Endodermal cell (in vitro differentiated cells): Measurements from ENCODE around the gene PIM1. TPM values are rescaled to one million over a fixed set of nuclear protein-coding genes. Genes with fewer than 3 reads are reported as not detected.

ENCODE experiments used
- DNase-seq: peaks from one replicate; pipeline ENCODE4 v3.0.0-alpha.2; 2017
- H3K27ac ChIP-seq: 2 replicates; pipeline ENCODE4 v1.5.1; 2013; ENCODE audit warnings: mild to moderate bottlenecking, low read depth, low read length, moderate library complexity
- H3K27me3 ChIP-seq: 2 replicates; pipeline ENCODE4 v1.6.1; 2013; ENCODE audit warnings: mild to moderate bottlenecking, low read length, moderate library complexity; ENCODE audit not compliant: insufficient read depth, control insufficient read depth, poor library complexity, severe bottlenecking
- H3K36me3 ChIP-seq: 2 replicates; pipeline ENCODE4 v1.7.0; 2013; ENCODE audit warnings: mild to moderate bottlenecking, low read length, moderate library complexity; ENCODE audit not compliant: control insufficient read depth, insufficient read depth
- H3K4me1 ChIP-seq: one replicate; pipeline ENCODE4 v1.7.0; 2013; ENCODE audit warnings: low read length; ENCODE audit not compliant: control insufficient read depth, insufficient read depth
- H3K4me3 ChIP-seq: 2 replicates; pipeline ENCODE4 v1.5.1; 2013; ENCODE audit warnings: mild to moderate bottlenecking, low read length, moderate library complexity
- H3K9ac ChIP-seq: 2 replicates; pipeline ENCODE4 v1.6.1; 2013; ENCODE audit warnings: mild to moderate bottlenecking, low read length, moderate library complexity; ENCODE audit not compliant: poor library complexity, severe bottlenecking; ENCODE audit errors: extremely low read depth
- H3K9me3 ChIP-seq: 2 replicates; pipeline ENCODE4 v1.6.1; 2013; ENCODE audit warnings: mild to moderate bottlenecking, low read length, moderate library complexity; ENCODE audit not compliant: control insufficient read depth
- H3K27ac Mint-ChIP-seq: 2 replicates; pipeline ENCODE4 v1.8.0; 2020; ENCODE audit warnings: mixed read lengths
- H3K27me3 Mint-ChIP-seq: 2 replicates; pipeline ENCODE4 v1.8.0; 2021; ENCODE audit warnings: mild to moderate bottlenecking, mixed read lengths; ENCODE audit not compliant: insufficient read depth
- H3K36me3 Mint-ChIP-seq: 2 replicates; pipeline ENCODE4 v1.8.0; 2020; ENCODE audit warnings: low read depth, mixed read lengths
- H3K4me1 Mint-ChIP-seq: 2 replicates; pipeline ENCODE4 v1.8.0; 2020; ENCODE audit warnings: mixed read lengths
- H3K4me3 Mint-ChIP-seq: 2 replicates; pipeline ENCODE4 v1.8.0; 2020; ENCODE audit warnings: mild to moderate bottlenecking, moderate library complexity, mixed read lengths
- H3K9me3 Mint-ChIP-seq: 2 replicates; pipeline ENCODE4 v1.8.0; 2020; ENCODE audit warnings: mild to moderate bottlenecking, mixed read lengths
- WGBS, 2 experiments: methylation state at CpG; one replicate each; pipeline versions ENCODE4 v1.1.5 to v1.1.7; 2013; ENCODE audit warnings: missing lambda C conversion rate in 2 of 2, mixed read lengths in 1 of 2; ENCODE audit not compliant: insufficient coverage in 1 of 2, insufficient read length in 1 of 2; 5-methylcytosine and 5-hydroxymethylcytosine counted together
- total RNA-seq, 2 donors: library from RNA; stranded (reverse); fragmentation: NEBNext Ultra II Directional in 1 of 2; extraction: Animal tissue kit (Norgen Biotek cat#: 25700) in 1 of 2; gene quantifications; 2 replicates in 1 of 2; 3 replicates in 1 of 2; pipeline ENCODE4 v1.2.1, GENCODE V29; 2021
- TF ChIP-seq, protein P1 (sequence below): fragments of 200-600 bp; sonication (generic); conservative IDR thresholded peaks from 2 replicates; pipeline ENCODE4 v1.5.0; 2021; ENCODE audit warnings: antibody characterized with exemption, mild to moderate bottlenecking

PIM1 gene
- total RNA-seq, 2 donors from 2014 or later = 43.9 to 65.3 TPM

DNA sequence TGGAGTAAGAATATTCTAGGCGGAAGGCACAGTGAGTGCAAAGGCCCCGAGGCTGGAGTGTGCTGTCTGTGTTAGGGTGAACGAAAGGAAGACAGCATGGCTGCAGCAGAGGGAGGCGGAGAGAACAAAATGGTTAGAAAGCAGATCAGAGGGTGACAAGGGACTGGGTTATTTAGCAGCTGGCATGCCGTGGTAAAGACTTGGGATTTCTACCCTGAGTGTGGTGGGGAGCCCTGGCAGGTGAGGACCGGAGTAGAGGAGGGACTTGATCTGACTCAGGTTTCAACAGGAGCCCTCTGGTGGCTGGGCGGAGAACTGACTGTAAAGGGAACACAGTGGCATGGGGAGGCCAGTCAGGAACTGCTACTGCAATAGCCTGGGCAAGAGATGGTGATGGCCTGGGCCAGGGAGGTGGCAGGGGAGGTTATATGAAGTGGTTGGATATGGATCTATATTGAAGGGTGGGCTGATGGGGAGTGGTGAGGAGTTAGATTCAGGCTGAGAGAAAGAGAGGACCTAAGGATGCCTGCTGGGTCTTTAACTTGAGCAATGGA is 38.0 kb downstream of the PIM1 start:
- H3K27me3 Mint-ChIP-seq = no peaks in the 10 kb centered on the region
- H3K4me1 Mint-ChIP-seq = peaks cover 1% of the 10 kb centered on the region
- no peaks in the 10 kb centered on the region for H3K36me3 ChIP-seq
- no peak overlapping the region for H3K4me3 ChIP-seq
- peak; percentile 99 for DNase-seq
- no peaks in the 10 kb centered on the region for H3K9me3 Mint-ChIP-seq
- no peaks in the 10 kb centered on the region for H3K36me3 Mint-ChIP-seq
- 67 to 76% methylated on average over 6 to 7 of the region's 7 CpGs for WGBS, 2 experiments
- H3K4me3 Mint-ChIP-seq = no peak overlapping the region
- no peaks in the 10 kb centered on the region for H3K27me3 ChIP-seq
- no peak overlapping the region for H3K27ac Mint-ChIP-seq
- no peak overlapping the region for H3K27ac ChIP-seq
- TF ChIP-seq, protein P1, sequence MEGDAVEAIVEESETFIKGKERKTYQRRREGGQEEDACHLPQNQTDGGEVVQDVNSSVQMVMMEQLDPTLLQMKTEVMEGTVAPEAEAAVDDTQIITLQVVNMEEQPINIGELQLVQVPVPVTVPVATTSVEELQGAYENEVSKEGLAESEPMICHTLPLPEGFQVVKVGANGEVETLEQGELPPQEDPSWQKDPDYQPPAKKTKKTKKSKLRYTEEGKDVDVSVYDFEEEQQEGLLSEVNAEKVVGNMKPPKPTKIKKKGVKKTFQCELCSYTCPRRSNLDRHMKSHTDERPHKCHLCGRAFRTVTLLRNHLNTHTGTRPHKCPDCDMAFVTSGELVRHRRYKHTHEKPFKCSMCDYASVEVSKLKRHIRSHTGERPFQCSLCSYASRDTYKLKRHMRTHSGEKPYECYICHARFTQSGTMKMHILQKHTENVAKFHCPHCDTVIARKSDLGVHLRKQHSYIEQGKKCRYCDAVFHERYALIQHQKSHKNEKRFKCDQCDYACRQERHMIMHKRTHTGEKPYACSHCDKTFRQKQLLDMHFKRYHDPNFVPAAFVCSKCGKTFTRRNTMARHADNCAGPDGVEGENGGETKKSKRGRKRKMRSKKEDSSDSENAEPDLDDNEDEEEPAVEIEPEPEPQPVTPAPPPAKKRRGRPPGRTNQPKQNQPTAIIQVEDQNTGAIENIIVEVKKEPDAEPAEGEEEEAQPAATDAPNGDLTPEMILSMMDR = peak; percentile 89
- no peaks in the 10 kb centered on the region for H3K9me3 ChIP-seq
- H3K4me1 ChIP-seq = no peaks in the 10 kb centered on the region
- no peak overlapping the region for H3K9ac ChIP-seq

DNA sequence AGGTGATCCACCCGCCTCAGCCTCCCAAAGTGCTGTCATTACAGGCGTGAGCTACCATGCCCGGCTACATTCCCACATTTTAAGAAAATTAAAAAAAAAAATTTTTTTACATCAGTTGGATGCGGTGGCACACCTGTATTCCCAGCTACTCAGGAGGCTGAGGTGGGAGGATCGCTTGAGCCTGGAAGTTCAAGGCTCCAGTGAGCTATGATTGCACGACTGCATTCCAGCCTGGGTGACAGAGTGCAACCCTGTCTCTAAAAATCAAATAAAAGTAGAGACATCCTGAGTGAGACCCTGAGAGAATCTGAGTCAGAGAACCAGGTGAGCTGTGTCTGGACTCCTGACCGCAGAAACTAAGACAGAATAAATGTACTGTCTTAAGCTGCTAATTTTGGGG is 38.8 kb downstream of the PIM1 start:
- H3K27ac ChIP-seq = no peak overlapping the region
- H3K4me3 Mint-ChIP-seq = no peak overlapping the region
- H3K36me3 Mint-ChIP-seq = no peaks in the 10 kb centered on the region
- no peaks in the 10 kb centered on the region for H3K9me3 Mint-ChIP-seq
- H3K4me1 Mint-ChIP-seq = peaks cover 1% of the 10 kb centered on the region
- H3K4me1 ChIP-seq = no peaks in the 10 kb centered on the region
- H3K36me3 ChIP-seq = no peaks in the 10 kb centered on the region
- H3K9ac ChIP-seq = no peak overlapping the region
- H3K27me3 ChIP-seq = no peaks in the 10 kb centered on the region
- WGBS, 2 experiments = 92 to 98% methylated on average over 6 to 7 of the region's 7 CpGs
- peak; percentile 14 for DNase-seq
- H3K9me3 ChIP-seq = no peaks in the 10 kb centered on the region
- TF ChIP-seq, protein P1 = no peak
- no peak overlapping the region for H3K4me3 ChIP-seq
- no peak overlapping the region for H3K27ac Mint-ChIP-seq
- no peaks in the 10 kb centered on the region for H3K27me3 Mint-ChIP-seq

DNA sequence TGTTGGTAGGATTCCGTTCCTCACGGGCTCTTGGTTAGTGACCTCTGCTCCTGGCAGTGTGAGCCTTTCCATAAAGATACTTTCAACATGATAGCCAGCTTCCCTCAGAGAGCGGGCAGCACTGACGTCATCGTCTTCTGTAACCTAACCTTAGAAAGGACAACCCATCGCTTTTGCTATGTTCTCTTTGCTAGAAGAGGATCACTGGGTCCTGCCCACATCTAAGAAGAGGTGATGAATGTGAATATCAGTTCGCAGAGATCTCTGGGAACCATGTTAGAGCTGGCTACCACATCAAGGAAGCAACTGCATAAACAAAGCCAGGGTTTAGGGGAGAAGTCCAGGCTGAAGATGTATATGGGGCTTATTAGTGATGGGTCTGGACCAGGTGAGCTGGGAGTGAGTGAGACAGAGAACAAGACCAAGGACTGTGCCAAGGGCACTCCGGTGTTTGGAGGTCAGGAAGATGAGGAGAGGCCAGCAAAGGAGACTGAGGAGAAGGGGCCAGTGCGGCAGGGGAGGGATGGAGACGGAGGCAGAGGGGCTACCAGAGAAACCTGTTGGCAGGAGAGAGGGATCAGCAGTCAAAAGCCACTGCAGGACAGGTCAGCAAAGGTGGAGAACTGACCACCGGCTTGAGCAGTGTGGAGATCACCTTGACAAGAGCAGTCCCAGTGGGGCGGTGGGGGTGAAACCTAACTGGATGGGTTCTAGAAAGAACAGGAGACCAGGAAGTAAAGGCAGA is 39.7 kb downstream of the PIM1 start:
- no peak overlapping the region for H3K4me3 ChIP-seq
- no peak overlapping the region for H3K27ac Mint-ChIP-seq
- H3K36me3 ChIP-seq = no peaks in the 10 kb centered on the region
- no peaks in the 10 kb centered on the region for H3K36me3 Mint-ChIP-seq
- H3K27me3 Mint-ChIP-seq = no peaks in the 10 kb centered on the region
- H3K9me3 ChIP-seq = no peaks in the 10 kb centered on the region
- no peak overlapping the region for H3K27ac ChIP-seq
- H3K9me3 Mint-ChIP-seq = no peaks in the 10 kb centered on the region
- TF ChIP-seq, protein P1 = no peak
- no peak overlapping the region for H3K9ac ChIP-seq
- H3K4me3 Mint-ChIP-seq = no peak overlapping the region
- peaks cover 1% of the 10 kb centered on the region for H3K4me1 Mint-ChIP-seq
- H3K4me1 ChIP-seq = no peaks in the 10 kb centered on the region
- DNase-seq = peak; percentile 38
- H3K27me3 ChIP-seq = no peaks in the 10 kb centered on the region
- 91 to 92% methylated on average over 11 to 12 of the region's 12 CpGs for WGBS, 2 experiments
